Stimulated activated naive B cell treated with anti-CD40 and anti-IgM and Interleukin-4, amounts not matched to agents 10 μg/mL and 1 μg/mL and 100 μg/mL, for 72 hours (primary cell): ENCODE measurements around the gene TMPRSS7.

ENCODE experiments used
- ATAC-seq, 2 donors: fragments of 150-1000 bp; cut with Tn5 transposase; replicated peaks; 2 replicates each; pipeline ENCODE4 v1.10.0; 2021; ENCODE audit warnings: moderate library complexity in 1 of 2
- DNase-seq: peaks from one replicate; pipeline ENCODE4 v3.0.0; 2021
- H3K27ac Mint-ChIP-seq: one replicate; pipeline ENCODE4 v1.8.0; 2022; ENCODE audit warnings: mild to moderate bottlenecking, mixed read lengths
- H3K27me3 Mint-ChIP-seq, 2 donors: one replicate each; pipeline ENCODE4 v1.8.0; 2022; ENCODE audit warnings: mixed read lengths in 2 of 2
- H3K36me3 Mint-ChIP-seq, 2 donors: one replicate each; pipeline ENCODE4 v1.8.0; 2022; ENCODE audit warnings: mixed read lengths in 2 of 2, mild to moderate bottlenecking in 1 of 2
- H3K4me1 Mint-ChIP-seq, 2 donors: one replicate each; pipeline ENCODE4 v1.8.0; 2022; ENCODE audit warnings: mixed read lengths in 2 of 2, mild to moderate bottlenecking in 1 of 2
- H3K4me3 Mint-ChIP-seq, 2 donors: one replicate each; pipeline ENCODE4 v1.8.0; 2022; ENCODE audit warnings: mild to moderate bottlenecking in 2 of 2, mixed read lengths in 2 of 2, moderate library complexity in 1 of 2
- H3K9me3 Mint-ChIP-seq, 2 donors: one replicate each; pipeline ENCODE4 v1.8.0; 2022; ENCODE audit warnings: mixed read lengths in 2 of 2, mild to moderate bottlenecking in 1 of 2

TMPRSS7 gene

GRCh38 chr3:112005091-112005672, 29.4 kb upstream of the TMPRSS7 start:
- peak overlapping the region; percentile 39 for H3K27ac Mint-ChIP-seq
- ATAC-seq, result no peak
- no peaks in the 10 kb centered on the region for H3K9me3 Mint-ChIP-seq
- peaks cover 4 to 8% of the 10 kb centered on the region in 2 donors for H3K4me1 Mint-ChIP-seq
- no peak overlapping the region for H3K4me3 Mint-ChIP-seq
- peaks cover 0 to 5% of the 10 kb centered on the region in 2 donors for H3K27me3 Mint-ChIP-seq
- no peak for DNase-seq
- H3K36me3 Mint-ChIP-seq, result no peaks in the 10 kb centered on the region

GRCh38 chr3:112007633-112008032, 26.9 kb upstream of the TMPRSS7 start:
- H3K27me3 Mint-ChIP-seq, result no peaks in the 10 kb centered on the region
- no peak overlapping the region for H3K27ac Mint-ChIP-seq
- no peaks in the 10 kb centered on the region for H3K9me3 Mint-ChIP-seq
- ATAC-seq, result no peak
- no peak for DNase-seq
- H3K4me1 Mint-ChIP-seq, result peaks cover 4 to 14% of the 10 kb centered on the region in 2 donors
- H3K36me3 Mint-ChIP-seq, result no peaks in the 10 kb centered on the region
- H3K4me3 Mint-ChIP-seq, result no peak overlapping the region

- Mint-ChIP-seq H3K27me3 (no peaks in the 10 kb centered on the region), H3K27ac (no peak overlapping the region), H3K36me3 (no peaks in the 10 kb centered on the region), H3K4me1 (peaks cover 11 to 12% of the 10 kb centered on the region in 2 donors), H3K9me3 (no peaks in the 10 kb centered on the region), H3K4me3 (no peak overlapping the region)
- DNase-seq, result no peak
- ATAC-seq, result no peak
Measured at GRCh38 chr3:112009670-112010069, 24.9 kb upstream of the TMPRSS7 start.

- H3K9me3 Mint-ChIP-seq, result no peaks in the 10 kb centered on the region
- peaks cover 11 to 12% of the 10 kb centered on the region in 2 donors for H3K4me1 Mint-ChIP-seq
- no peaks in the 10 kb centered on the region for H3K27me3 Mint-ChIP-seq
- H3K36me3 Mint-ChIP-seq, result no peaks in the 10 kb centered on the region
- H3K27ac Mint-ChIP-seq, result no peak overlapping the region
- H3K4me3 Mint-ChIP-seq, result no peak overlapping the region
- ATAC-seq, result no peak
- no peak for DNase-seq
Measured at GRCh38 chr3:112010636-112011035, 23.9 kb upstream of the TMPRSS7 start.

GRCh38 chr3:112011376-112011940, 23.1 kb upstream of the TMPRSS7 start:
- Mint-ChIP-seq H3K27me3 (no peaks in the 10 kb centered on the region), H3K36me3 (no peaks in the 10 kb centered on the region), H3K9me3 (no peaks in the 10 kb centered on the region), H3K4me1 (peaks cover 11 to 12% of the 10 kb centered on the region in 2 donors), H3K4me3 (no peak overlapping the region), H3K27ac (no peak overlapping the region)
- DNase-seq (no peak), ATAC-seq (no peak)

GRCh38 chr3:112012205-112012992, 22.1 kb upstream of the TMPRSS7 start:
- H3K27me3 Mint-ChIP-seq, result no peaks in the 10 kb centered on the region
- no peak for ATAC-seq
- H3K36me3 Mint-ChIP-seq, result no peaks in the 10 kb centered on the region
- no peak overlapping the region for H3K27ac Mint-ChIP-seq
- no peak overlapping the region for H3K4me3 Mint-ChIP-seq
- DNase-seq, result no peak
- H3K9me3 Mint-ChIP-seq, result no peaks in the 10 kb centered on the region
- H3K4me1 Mint-ChIP-seq, result peaks cover 11 to 14% of the 10 kb centered on the region in 2 donors

- Mint-ChIP-seq H3K36me3 (no peaks in the 10 kb centered on the region), H3K27me3 (no peaks in the 10 kb centered on the region), H3K9me3 (no peaks in the 10 kb centered on the region), H3K27ac (no peak overlapping the region), H3K4me1 (peaks cover 11 to 14% of the 10 kb centered on the region in 2 donors), H3K4me3 (no peak overlapping the region)
- DNase-seq, result peak; percentile 42
- peak; percentile 81 to 89 for ATAC-seq
Measured at GRCh38 chr3:112013058-112013783, 21.3 kb upstream of the TMPRSS7 start.

- H3K4me3 Mint-ChIP-seq, result no peak overlapping the region
Measured at GRCh38 chr3:112013784-112014143, 20.8 kb upstream of the TMPRSS7 start.

GRCh38 chr3:112017091-112017490, 17.4 kb upstream of the TMPRSS7 start:
- ATAC-seq, result peak in 1 of 2 donors; percentile 38
- no peak overlapping the region for H3K4me3 Mint-ChIP-seq
- no peaks in the 10 kb centered on the region for H3K27me3 Mint-ChIP-seq
- no peaks in the 10 kb centered on the region for H3K36me3 Mint-ChIP-seq
- H3K4me1 Mint-ChIP-seq, result peaks cover 0 to 12% of the 10 kb centered on the region in 2 donors
- no peaks in the 10 kb centered on the region for H3K9me3 Mint-ChIP-seq
- DNase-seq, result no peak
- no peak overlapping the region for H3K27ac Mint-ChIP-seq

More at GRCh38 chr3:112013784-112014143, 20.8 kb upstream of the TMPRSS7 start:
- no peak for DNase-seq
- Mint-ChIP-seq H3K36me3 (no peaks in the 10 kb centered on the region), H3K4me1 (peaks cover 11 to 14% of the 10 kb centered on the region in 2 donors), H3K27ac (no peak overlapping the region), H3K9me3 (no peaks in the 10 kb centered on the region), H3K27me3 (no peaks in the 10 kb centered on the region)
- peak; percentile 14 to 18 for ATAC-seq

GRCh38 chr3:112018712-112019111, 15.8 kb upstream of the TMPRSS7 start:
- Mint-ChIP-seq H3K4me1 (peaks cover 0 to 10% of the 10 kb centered on the region in 2 donors), H3K36me3 (no peaks in the 10 kb centered on the region), H3K4me3 (no peak overlapping the region), H3K9me3 (no peaks in the 10 kb centered on the region), H3K27ac (no peak overlapping the region), H3K27me3 (no peaks in the 10 kb centered on the region)
- ATAC-seq (no peak), DNase-seq (no peak)

- H3K4me1 Mint-ChIP-seq, result peaks cover 0 to 5% of the 10 kb centered on the region in 2 donors
- H3K4me3 Mint-ChIP-seq, result no peak overlapping the region
- no peak for ATAC-seq
- H3K36me3 Mint-ChIP-seq, result no peaks in the 10 kb centered on the region
- no peak overlapping the region for H3K27ac Mint-ChIP-seq
- H3K9me3 Mint-ChIP-seq, result no peaks in the 10 kb centered on the region
- H3K27me3 Mint-ChIP-seq, result no peaks in the 10 kb centered on the region
- DNase-seq, result no peak
Measured at GRCh38 chr3:112019716-112020115, 14.8 kb upstream of the TMPRSS7 start.

GRCh38 chr3:112020674-112021085, 13.9 kb upstream of the TMPRSS7 start:
- ATAC-seq (no peak), DNase-seq (no peak)
- peaks cover 0 to 5% of the 10 kb centered on the region in 2 donors for H3K4me1 Mint-ChIP-seq
- H3K36me3 Mint-ChIP-seq, result no peaks in the 10 kb centered on the region
- H3K27ac Mint-ChIP-seq, result no peak overlapping the region
- H3K9me3 Mint-ChIP-seq, result no peaks in the 10 kb centered on the region
- H3K4me3 Mint-ChIP-seq, result no peak overlapping the region
- H3K27me3 Mint-ChIP-seq, result no peaks in the 10 kb centered on the region

GRCh38 chr3:112027142-112027541, 7.4 kb upstream of the TMPRSS7 start:
- no peak overlapping the region for H3K4me3 Mint-ChIP-seq
- DNase-seq, result no peak

GRCh38 chr3:112027826-112028225, 6.7 kb upstream of the TMPRSS7 start:
- H3K9me3 Mint-ChIP-seq, result no peaks in the 10 kb centered on the region
- DNase-seq, result no peak
- H3K36me3 Mint-ChIP-seq, result no peaks in the 10 kb centered on the region

More at GRCh38 chr3:112027142-112027541, 7.4 kb upstream of the TMPRSS7 start:
- Mint-ChIP-seq H3K27ac (no peak overlapping the region), H3K27me3 (no peaks in the 10 kb centered on the region), H3K4me1 (peaks cover 0 to 2% of the 10 kb centered on the region in 2 donors), H3K9me3 (no peaks in the 10 kb centered on the region), H3K36me3 (no peaks in the 10 kb centered on the region)
- no peak for ATAC-seq

More at GRCh38 chr3:112027826-112028225, 6.7 kb upstream of the TMPRSS7 start:
- no peak for ATAC-seq
- no peaks in the 10 kb centered on the region for H3K27me3 Mint-ChIP-seq
- no peak overlapping the region for H3K27ac Mint-ChIP-seq
- H3K4me1 Mint-ChIP-seq, result peaks cover 0 to 2% of the 10 kb centered on the region in 2 donors
- no peak overlapping the region for H3K4me3 Mint-ChIP-seq
